HG03135 (cell line): Measurements from ENCODE around the gene SS18L1.

ENCODE experiments used
- ATAC-seq: cut with Tn5 transposase; IDR thresholded peaks from one replicate; pipeline ENCODE4 v1.9.1; 2021; ENCODE audit warnings: mild to moderate bottlenecking, moderate library complexity; ENCODE audit not compliant: unreplicated experiment

SS18L1 gene

DNA sequence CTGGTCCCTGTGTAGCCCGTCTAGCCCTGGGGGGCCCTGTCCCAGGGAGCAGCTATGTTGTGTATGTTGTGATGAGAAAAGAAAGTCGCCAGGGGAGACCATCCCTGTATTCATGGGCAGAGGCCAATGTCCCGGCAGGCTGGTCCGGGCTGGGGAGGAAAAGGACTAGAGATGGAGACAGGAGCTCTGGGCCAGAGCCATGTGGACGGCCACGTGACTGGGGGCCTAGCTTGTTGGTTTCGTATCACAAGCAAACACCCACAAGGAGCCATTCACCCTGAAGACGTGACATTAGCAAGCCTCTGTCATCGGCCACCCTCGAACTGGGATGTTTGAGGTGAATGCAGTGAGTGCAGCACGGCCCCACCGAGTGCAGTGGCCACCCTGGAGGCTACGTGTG lies 79.4 kb downstream of the SS18L1 start:
- ATAC-seq, result no peak

DNA sequence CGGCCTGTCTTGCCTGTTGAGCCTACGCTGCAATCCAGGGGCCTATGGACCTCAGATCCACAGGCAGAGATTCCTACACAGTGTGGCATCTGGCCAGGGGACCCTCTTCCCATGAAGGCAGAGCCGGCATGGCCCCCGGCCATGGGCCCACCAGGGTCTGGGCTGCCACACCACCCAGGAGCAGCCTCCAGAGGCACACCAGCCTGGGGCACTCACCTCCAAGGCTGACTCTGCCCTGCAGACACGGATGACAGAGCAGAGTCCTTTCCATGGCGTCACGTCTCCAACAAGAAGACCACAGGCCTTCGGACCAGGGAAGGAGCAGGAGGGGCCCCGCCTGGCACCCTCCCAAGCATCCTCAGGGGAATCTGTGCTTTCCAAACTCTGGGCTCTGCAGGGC lies 80.0 kb downstream of the SS18L1 start:
- ATAC-seq, result no peak

DNA sequence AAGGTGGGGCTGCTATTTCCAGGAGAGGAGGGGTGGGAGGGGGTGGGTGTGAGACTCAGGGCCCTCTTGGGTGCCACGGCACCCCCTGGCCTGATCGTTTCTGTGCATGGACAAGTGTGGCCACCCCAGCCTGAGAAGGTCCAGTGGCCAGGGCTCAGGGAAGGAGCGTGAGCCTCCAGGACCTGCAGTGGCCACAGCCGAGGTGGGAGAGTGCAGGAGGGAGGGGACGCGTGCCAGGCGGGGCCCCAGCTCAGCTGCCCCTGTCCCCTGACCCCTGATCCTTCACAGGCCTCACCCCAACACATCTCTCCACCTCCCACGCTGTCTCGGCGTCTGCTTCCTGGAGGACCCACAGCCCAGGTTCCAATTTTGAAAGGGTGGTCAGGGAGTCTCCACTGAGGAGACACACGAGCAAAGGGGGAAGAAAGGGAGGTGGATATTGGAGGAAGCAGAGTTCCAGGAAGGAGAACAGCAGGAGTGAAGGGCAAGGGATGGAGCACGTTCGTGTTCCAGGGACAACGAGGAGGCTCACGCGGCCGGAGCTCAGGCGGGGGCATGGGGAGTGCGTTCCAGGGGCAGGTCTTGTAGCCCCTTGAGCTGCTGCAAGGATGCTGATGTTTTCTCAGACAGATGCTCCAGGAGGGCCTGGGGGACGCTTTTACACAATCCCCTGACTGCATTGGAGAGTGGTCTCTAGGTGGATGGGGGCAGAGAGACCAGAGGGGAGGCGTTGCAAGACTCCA lies 80.7 kb downstream of the SS18L1 start:
- ATAC-seq, result no peak

DNA sequence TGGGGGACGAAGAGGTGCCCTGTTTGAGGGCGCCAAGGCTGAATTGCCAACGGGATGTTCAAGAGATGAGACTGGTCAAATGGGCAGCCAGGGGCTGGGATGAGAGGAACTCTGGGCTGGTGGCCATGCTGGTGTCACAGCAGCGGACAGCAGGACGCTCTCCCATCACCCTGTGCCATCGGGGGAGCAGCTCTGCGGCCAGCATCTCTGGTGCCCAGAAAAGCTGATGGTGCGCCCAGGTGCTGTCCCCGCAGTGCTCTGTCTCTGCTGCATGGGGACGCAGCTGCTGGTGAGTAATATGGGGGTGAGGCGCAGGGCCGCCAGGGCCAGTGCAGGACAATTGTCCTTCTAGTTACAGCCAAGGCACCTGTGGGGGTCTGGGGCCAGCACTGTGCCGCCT lies 81.5 kb downstream of the SS18L1 start:
- ATAC-seq, result no peak

DNA sequence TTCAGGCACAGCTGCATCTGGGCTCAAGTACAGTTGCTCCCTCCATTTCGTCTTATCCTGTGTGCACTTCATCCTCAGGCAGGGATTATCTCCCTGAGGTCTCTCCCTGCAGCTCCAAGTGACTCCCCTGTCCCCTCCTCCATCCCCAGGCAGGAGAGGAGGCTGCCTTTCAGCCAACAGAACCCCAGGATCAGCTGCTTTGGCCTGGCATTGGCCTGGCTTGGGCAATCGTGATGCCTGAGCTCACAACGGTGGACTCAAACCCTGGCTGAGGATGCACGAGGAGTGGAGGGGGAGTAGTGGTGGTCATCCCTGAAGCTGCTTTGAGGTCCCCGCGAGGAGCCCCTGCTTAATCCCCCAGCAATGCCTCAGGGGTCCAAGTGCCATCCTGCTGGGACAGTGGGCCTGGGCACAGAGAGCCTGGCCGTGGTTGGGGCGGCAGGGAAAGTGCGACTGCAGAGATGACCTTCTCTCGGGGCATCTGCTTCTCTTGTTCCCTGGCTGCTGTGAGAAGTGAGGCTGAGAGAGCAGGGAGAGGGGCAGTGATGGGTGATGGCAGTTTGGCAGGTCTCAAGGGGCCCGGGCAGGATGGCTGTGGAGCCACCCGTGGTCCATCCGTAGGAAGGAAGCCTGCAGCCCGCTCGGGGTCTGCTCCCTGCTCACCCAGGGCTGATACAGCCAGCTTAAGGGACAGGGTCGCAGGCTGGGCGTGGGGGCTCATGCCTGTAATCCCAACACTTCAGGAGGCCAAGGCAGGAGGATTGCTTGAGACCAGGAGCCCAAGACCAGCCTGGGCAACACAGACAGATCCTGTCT lies 82.5 kb downstream of the SS18L1 start:
- no peak for ATAC-seq

DNA sequence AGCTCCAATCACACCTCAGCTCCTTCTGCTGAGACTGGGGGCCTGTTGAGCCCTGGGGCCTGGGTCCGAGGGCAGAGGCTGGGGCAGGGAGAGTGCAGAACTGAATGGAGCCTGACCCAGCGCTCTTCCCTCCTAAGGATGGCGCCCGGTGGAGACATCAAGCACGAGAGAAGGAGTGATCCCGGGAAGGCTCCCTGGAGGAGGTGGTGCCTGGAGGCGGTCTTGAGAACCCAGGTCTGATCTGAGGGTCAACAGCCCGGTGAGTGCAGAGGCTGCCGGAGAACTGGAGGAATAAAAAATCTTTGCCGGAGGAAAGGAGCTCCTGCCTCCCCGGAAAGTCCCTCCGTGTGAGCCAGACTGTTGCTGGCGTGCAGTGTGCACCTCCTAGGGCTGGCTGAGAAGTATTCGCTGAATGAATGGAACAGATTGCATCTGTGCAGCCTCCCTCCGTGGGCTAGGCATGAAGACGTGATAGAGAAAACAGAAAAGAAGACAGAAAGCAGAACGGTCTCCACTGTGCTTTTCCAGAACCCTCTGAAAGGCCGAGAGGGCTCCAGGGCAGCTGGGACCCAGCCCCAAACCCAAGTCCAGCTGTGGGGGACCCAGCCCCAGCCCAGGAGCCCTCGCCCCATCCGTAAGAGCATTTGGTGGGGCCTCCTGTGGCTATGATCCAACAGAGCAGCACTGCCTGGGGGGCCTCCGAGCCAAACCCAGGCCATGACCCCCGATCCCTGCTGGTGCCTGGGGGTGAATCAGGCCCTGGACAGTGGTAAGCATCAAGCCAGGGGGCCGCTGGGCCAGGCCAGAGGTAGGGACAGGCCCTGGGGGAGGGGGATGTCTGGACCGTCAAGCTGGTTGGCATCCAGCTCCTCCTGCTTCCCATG lies 83.4 kb downstream of the SS18L1 start:
- ATAC-seq, result no peak

DNA sequence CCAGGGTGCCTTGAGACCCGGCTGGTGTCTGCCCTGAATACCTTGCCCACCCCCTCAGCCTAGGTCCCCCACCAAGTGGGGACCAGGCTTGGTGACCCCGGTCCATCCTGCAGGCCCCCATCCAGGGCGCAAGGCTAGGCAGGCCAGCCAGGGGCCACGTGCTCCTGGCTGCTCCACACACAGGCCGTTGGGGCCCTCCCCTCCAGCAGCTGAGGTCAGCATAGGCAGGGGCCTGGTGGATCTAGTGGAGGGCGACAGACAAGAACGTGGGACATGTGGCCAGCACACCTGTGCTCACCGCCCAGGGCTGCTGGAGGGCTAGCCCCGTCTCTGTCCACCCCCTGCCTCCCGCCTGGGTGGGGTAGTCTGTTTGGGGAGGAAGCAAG lies 84.0 kb downstream of the SS18L1 start:
- ATAC-seq, result no peak

DNA sequence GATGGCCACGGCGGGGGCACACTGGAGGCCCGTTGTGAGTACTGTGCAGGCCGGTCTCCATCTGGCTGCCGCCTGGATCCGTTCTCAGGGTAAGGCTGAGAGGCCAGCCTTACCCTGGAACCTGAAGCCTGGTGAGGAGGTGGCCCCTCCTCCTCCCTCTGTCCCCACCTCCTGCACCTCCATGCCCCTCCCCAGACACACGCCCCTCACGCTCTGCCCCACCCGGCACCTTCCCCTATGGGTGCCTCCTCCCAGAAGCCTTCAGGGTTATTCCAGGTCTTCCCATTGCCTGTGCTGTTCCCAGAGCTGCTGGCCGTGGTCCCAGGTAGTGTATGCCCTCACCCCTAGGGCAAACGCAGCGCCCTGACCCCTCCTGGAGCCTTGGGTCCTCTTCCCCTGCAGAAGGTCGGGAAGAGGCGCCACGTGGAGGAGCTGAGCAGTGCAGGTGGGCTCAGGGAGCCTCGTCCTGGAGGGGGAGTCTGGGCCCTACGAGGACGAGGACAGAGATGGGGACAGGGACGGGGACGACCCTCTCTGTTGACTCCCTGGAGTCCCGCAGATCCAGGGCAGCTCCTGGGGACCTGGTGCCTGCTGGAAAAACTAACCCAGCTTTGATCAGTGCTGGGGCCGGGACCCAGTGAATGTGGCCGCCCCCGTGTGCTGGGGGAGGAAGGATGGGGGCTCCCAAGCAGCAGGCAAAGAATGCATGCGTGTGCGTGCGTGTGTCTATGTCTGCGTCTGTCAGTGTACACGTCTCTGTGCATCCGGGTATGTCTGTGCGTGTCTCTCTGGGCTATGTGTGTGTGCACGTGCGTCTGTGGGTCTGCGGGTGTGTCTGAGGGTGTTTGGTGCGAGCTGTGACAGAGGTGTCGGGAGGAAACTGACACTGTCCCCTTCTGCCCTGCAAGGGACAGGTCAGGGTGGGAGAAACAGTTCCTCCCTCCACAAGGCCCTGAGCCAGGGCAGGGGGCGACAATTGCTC lies 84.7 kb downstream of the SS18L1 start:
- ATAC-seq, result no peak

DNA sequence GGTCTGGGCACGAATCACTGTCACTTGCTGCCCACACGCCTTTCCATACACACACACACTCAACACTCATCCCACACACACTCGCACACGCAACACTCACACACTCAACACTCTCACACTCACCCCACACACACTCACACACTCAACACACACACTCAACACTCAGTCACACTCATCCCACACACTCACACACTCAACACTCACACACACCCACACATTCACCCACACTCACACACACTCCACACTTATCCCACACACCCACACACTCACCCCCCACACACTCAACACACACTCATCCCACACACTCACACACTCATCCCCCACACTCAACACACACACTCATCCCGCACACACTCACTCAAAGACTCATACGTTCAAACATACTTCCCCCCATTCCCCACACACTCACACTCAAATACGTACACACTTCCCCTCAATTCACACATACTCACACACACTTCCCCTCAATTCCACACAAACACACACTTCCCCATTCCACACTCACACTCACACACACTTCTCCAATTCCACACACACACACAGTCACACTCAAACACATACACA lies 85.5 kb downstream of the SS18L1 start:
- ATAC-seq, result no peak

DNA sequence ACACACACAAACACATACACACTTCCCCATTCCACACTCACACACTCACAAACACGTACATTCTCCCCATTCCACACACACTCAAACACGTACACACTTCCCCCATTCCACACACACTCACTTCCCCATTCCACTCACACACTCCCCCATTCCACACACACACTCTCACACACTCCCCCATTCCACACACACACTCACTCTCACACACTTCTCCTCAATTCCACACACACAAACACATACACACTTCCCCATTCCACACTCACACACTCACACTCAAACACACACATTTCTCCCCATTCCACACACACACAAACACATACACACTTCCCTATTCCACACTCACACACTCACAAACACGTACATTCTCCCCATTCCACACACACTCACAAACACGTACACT lies 86.1 kb downstream of the SS18L1 start:
- no peak for ATAC-seq

DNA sequence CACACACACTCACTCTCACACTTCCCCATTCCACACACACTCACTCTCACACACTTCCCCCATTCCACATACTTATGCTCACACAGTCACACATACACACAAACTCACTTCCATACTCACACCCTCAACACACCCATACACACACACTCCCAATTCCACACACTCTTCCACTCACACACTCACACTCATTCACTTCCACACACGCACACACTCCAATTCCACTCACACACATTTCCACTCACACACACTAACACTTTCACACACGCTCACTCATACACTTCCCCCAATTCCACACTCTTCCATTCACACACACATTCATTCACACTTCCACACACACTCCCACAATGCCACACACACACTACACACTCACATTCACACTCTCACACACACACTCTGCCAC lies 86.7 kb downstream of the SS18L1 start:
- no peak for ATAC-seq

DNA sequence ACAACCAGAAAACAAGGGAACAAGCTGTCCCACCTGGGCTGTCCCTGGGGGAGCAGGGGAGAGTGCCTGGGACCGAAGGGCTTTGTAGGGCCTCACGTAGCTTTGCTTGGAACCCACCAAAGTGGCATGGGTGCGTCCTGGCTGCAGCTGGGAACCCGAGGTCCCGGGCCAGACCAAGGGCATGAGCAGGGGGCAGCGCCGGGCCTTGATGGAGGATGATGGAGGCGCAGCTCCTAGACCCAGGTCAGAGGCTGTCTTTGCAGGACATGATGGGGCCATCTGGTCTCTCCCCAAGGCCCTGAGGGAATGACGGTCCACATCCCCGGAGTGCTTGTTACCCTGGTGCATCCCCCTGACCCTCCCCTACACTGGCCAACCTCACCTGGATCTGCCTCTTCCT lies 87.1 kb downstream of the SS18L1 start:
- no peak for ATAC-seq

DNA sequence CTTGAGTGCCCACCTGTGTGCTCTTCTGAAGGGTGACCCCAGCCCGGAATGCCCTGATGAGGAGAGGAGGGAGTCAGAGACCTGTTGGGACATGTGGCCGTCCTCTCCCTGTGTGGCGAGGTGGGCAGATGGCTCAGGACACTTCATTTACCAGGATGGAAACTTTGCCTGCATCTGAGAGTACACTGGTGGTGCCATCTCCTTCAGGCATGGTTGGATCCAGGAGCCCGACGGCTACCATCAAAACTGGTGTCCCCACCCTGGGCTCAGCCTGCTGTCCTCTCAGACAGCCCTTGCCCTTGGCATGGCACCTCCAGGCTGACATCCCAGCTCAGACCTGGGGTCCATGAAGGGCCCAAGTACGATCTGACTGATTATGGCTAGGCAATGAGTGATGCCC lies 87.7 kb downstream of the SS18L1 start:
- no peak for ATAC-seq
